NT2/D1 (cell line): ENCODE results near the gene EEF1A2.

Experiments
- SUZ12 ChIP-seq: IDR thresholded peaks from 2 replicates; pipeline ENCODE4 v1.6.1; 2011; ENCODE audit not compliant: insufficient read length, insufficient read depth; ENCODE audit errors: extremely low read depth
- YY1 ChIP-seq: IDR thresholded peaks from 2 replicates; pipeline ENCODE4 v1.6.1; 2011; ENCODE audit not compliant: insufficient read length, insufficient read depth
- ZNF274 ChIP-seq: IDR thresholded peaks from 2 replicates; pipeline ENCODE4 v1.6.1; 2011; ENCODE audit warnings: mild to moderate bottlenecking, low read depth, low read length

DNA sequence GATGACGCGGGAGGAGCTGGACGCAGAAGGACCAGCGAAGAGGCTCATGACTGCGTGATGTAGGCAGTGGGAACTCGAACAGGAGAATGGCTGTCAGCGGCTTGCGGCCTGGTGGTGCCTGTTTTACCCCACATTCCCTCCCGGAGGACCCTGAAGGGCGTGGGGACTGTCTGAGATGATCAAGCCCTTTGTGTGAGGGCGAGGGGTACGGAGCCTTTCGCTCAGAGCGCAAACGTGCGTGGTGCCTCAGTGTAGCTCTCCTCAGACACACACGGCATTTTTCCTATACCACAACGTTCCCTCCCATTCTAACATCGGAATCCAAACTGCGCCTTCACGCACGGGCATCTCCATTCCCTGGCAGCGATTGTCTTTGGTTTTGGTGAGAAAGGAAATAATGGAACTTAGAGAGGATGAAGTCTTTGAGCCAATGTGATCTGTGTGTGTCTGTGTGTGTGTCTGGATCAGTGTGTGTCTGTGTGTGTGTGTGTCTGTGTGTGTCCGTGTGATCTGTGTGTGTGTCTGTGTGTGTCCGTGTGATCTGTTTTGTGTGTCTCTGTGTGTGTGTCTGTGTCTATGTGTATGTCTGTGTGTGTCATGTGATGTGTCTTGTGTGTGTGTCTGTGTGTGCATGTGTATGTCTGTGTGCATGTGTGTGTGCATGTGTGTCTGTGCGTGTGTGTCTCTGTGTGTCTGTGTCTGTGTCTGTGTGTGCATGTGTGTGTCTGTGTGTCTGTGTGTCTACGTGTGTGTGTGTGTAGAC lies 33.0 kb upstream of the EEF1A2 start:
- TF ChIP-seq ZNF274 (no peak), YY1 (no peak), SUZ12 (no peak)
